Central memory CD4-positive, alpha-beta T cell (primary cell): ENCODE measurements around the gene SRD5A3.
A peak's percentile ranks its signal among the peaks of the same experiment; 100 is the strongest.

Experiments used
- DNase-seq: peaks from one replicate; pipeline ENCODE4 v3.0.0; 2022

Gene SRD5A3

GRCh38 chr4:55378617-55379467 lies 32.8 kb downstream of the SRD5A3 start:
- DNase-seq: no peak

- no peak for DNase-seq
Observed at GRCh38 chr4:55380576-55380975, 34.5 kb downstream of the SRD5A3 start.

GRCh38 chr4:55381502-55381901 lies 35.5 kb downstream of the SRD5A3 start:
- DNase-seq: no peak

GRCh38 chr4:55382488-55383003 lies 36.5 kb downstream of the SRD5A3 start:
- DNase-seq: no peak

- DNase-seq: no peak
Observed at GRCh38 chr4:55385201-55385649, 39.2 kb downstream of the SRD5A3 start.

GRCh38 chr4:55386073-55386472 lies 40.0 kb downstream of the SRD5A3 start:
- no peak for DNase-seq

GRCh38 chr4:55386840-55387239 lies 40.8 kb downstream of the SRD5A3 start:
- DNase-seq: no peak

GRCh38 chr4:55393461-55394320 lies 47.6 kb downstream of the SRD5A3 start:
- DNase-seq: no peak

- no peak for DNase-seq
Observed at GRCh38 chr4:55395218-55395528, 49.1 kb downstream of the SRD5A3 start.

GRCh38 chr4:55395529-55396307 lies 49.7 kb downstream of the SRD5A3 start, which contains the start of gene TMEM165:
TMEM165 (plus strand) TSS chr4:55395957; CDS start chr4:55396190, 233 bp downstream.
- DNase-seq: peak; percentile 90

GRCh38 chr4:55396308-55397125 lies 50.5 kb downstream of the SRD5A3 start:
- peak; percentile 9 for DNase-seq

GRCh38 chr4:55397126-55397436 lies 51.0 kb downstream of the SRD5A3 start:
- peak; percentile 4 for DNase-seq

GRCh38 chr4:55397520-55398321 lies 51.7 kb downstream of the SRD5A3 start:
- no peak for DNase-seq

GRCh38 chr4:55398461-55398860 lies 52.4 kb downstream of the SRD5A3 start:
- no peak for DNase-seq

- DNase-seq: no peak
Observed at GRCh38 chr4:55398966-55399365, 52.9 kb downstream of the SRD5A3 start.

GRCh38 chr4:55399581-55399980 lies 53.5 kb downstream of the SRD5A3 start:
- no peak for DNase-seq

- DNase-seq: no peak
Observed at GRCh38 chr4:55405073-55405472, 59.0 kb downstream of the SRD5A3 start.

GRCh38 chr4:55406545-55406944 lies 60.5 kb downstream of the SRD5A3 start:
- DNase-seq: no peak

- DNase-seq: no peak
Observed at GRCh38 chr4:55407119-55407518, 61.1 kb downstream of the SRD5A3 start.

GRCh38 chr4:55407764-55408163 lies 61.7 kb downstream of the SRD5A3 start:
- no peak for DNase-seq
